H1 (cell line): ENCODE results near the gene ERI3. TPM values are rescaled to one million over a fixed set of nuclear protein-coding genes. Genes with fewer than 3 reads are reported as not detected.

Experiments used
- CBX5 ChIP-seq: fragments of 300-800, 300-1000 bp; sonication (generic); IDR thresholded peaks from 2 replicates; pipeline ENCODE4 v1.7.1; 2016; ENCODE audit warnings: antibody characterized with exemption, low read length, low read depth
- GTF2F1 ChIP-seq: IDR thresholded peaks from 2 replicates; pipeline ENCODE4 v1.6.1; 2012; ENCODE audit warnings: low read depth, low read length, improper control_type of control experiment, borderline replicate concordance
- RNF2 ChIP-seq: fragments of 200-900, 300-1000 bp; sonication (generic); IDR thresholded peaks from 2 replicates; pipeline ENCODE4 v1.7.1; 2016; ENCODE audit warnings: borderline replicate concordance, low read depth, mild to moderate bottlenecking, antibody characterized with exemption, low read length; ENCODE audit not compliant: poor library complexity, severe bottlenecking; ENCODE audit errors: missing control alignments
- SAP30 ChIP-seq: fragments of 300-600 bp; sonication (generic); IDR thresholded peaks from 2 replicates; pipeline ENCODE4 v1.7.1; 2012; ENCODE audit warnings: low read length, moderate library complexity, mild to moderate bottlenecking, inconsistent platforms; ENCODE audit not compliant: insufficient read depth, insufficient replicate concordance
- SIN3A ChIP-seq, 2 experiments: IDR thresholded peaks in 1 of 2; conservative IDR thresholded peaks in 1 of 2; 2 replicates each; pipeline ENCODE4 v1.6.1; 2011 to 2012; ENCODE audit warnings: low read length in 2 of 2, improper control_type of control experiment in 1 of 2, low read depth in 1 of 2, mild to moderate bottlenecking in 1 of 2
- polyA plus RNA-seq, 7 experiments: library from polyadenylated mRNA; depleted of rRNA in 3 of 7; stranded (reverse) in 5 of 7; unstranded in 2 of 7; fragments of >200 nt in 5 of 7; fragments of 200-250 nt in 2 of 7; gene quantifications; 1 replicate in 5 of 7; 2 replicates in 1 of 7; 4 replicates in 1 of 7; pipeline versions ENCODE4 v1.2.1 to v1.2.3, GENCODE V29; 2011 to 2013; ENCODE audit warnings: missing spikeins in 2 of 7, mixed read lengths in 2 of 7
- total RNA-seq: library from RNA; stranded (reverse); fragmentation: NEBNext Ultra II Directional; extraction: Animal tissue kit (Norgen Biotek cat#: 25700); gene quantifications from 2 replicates; pipeline ENCODE4 v1.2.1, GENCODE V29; 2021

ERI3 gene
- total and polyA plus RNA-seq, 2 of the 8 experiments (the other 6 are each of a cell fraction or from before 2014, with no cell fraction given): 81.1 to 199 TPM

GRCh38 chr1:44265656-44266358 lies 89.2 kb downstream of the ERI3 start (continued):
- TF ChIP-seq GTF2F1: no peak
- TF ChIP-seq RNF2: no peak
- TF ChIP-seq SAP30: no peak
- no peak for TF ChIP-seq SIN3A (conservative IDR thresholded peaks at IDR 0.05 in 1 of 2, IDR thresholded peaks at IDR 0.05 in 1 of 2; ENCODE audit: low read depth in 1 of 2, low read length in 2 of 2)
- TF ChIP-seq CBX5: no peak
